ENCODE results near the gene NELFE. TPM values are rescaled to one million over a fixed set of nuclear protein-coding genes. Genes with fewer than 3 reads are reported as not detected.

The NELFE gene
- polyA plus RNA-seq, 1 donor: 69.7 TPM

GRCh38 chr6:31972709-31973350 is 14.1 kb upstream of the NELFE start:
- DNase-seq: peak; percentile 33

GRCh38 chr6:31971993-31972708 is 13.4 kb upstream of the NELFE start, which contains the start of gene DXO:
Gene DXO, minus strand, starts transcription at chr6:31972138. Its CDS starts 463 bp downstream, at chr6:31971675.
- peak; percentile 97 for DNase-seq

GRCh38 chr6:31971279-31971992 is 12.7 kb upstream of the NELFE start:
- no peak for DNase-seq

- no peak for DNase-seq
Observed at GRCh38 chr6:31970604-31971271, 12.0 kb upstream of the NELFE start.

- DNase-seq: no peak
Observed at GRCh38 chr6:31969712-31970603, 11.2 kb upstream of the NELFE start.

- DNase-seq: no peak
Observed at GRCh38 chr6:31968791-31969711, 10.3 kb upstream of the NELFE start.

GRCh38 chr6:31968326-31968725 is 9.6 kb upstream of the NELFE start:
- DNase-seq: no peak

- no peak for DNase-seq
Observed at GRCh38 chr6:31967926-31968320, 9.2 kb upstream of the NELFE start.

- no peak for DNase-seq
Observed at GRCh38 chr6:31966997-31967925, 8.5 kb upstream of the NELFE start.

- DNase-seq: no peak
Observed at GRCh38 chr6:31966506-31966905, 7.7 kb upstream of the NELFE start.

- no peak for DNase-seq
Observed at GRCh38 chr6:31965700-31966099, 6.9 kb upstream of the NELFE start.

- no peak for DNase-seq
Observed at GRCh38 chr6:31963921-31964320, 5.2 kb upstream of the NELFE start.

- no peak for DNase-seq
Observed at GRCh38 chr6:31961616-31962015, 2.8 kb upstream of the NELFE start.

- peak; percentile 21 for DNase-seq
Observed at GRCh38 chr6:31958412-31958740, 395 bp downstream of the NELFE start.

GRCh38 chr6:31956796-31957195 is 2.0 kb downstream of the NELFE start:
- DNase-seq: no peak

GRCh38 chr6:31954511-31954910 is 4.3 kb downstream of the NELFE start:
- DNase-seq: no peak

- DNase-seq: no peak
Observed at GRCh38 chr6:31952890-31953289, 5.9 kb downstream of the NELFE start.

- peak; percentile 35 for DNase-seq
Observed at GRCh38 chr6:31952140-31952805, 6.5 kb downstream of the NELFE start.

- DNase-seq: no peak
Observed at GRCh38 chr6:31949926-31950548, 8.7 kb downstream of the NELFE start.
